ENCODE measurements around the gene CTNNA3. TPM values are rescaled to one million over a fixed set of nuclear protein-coding genes. Genes with fewer than 3 reads are reported as not detected.
"Not testable (repeated sequence)": the region's sequence is repeated elsewhere in the genome, so short reads cannot be mapped to it uniquely, and the experiment has no call there.

The CTNNA3 gene
- total RNA-seq, 1 donor from 2014 or later, result 0.30 TPM

- DNase-seq (ENCODE audit: extremely low spot score, unreplicated experiment), result no peak
- no peak for TF ChIP-seq CTCF (IDR thresholded peaks at IDR 0.05)
- H3K27ac Mint-ChIP-seq (ENCODE audit: unreplicated experiment), result no peak overlapping the region
- no peaks in the 10 kb centered on the region for H3K27me3 Mint-ChIP-seq (ENCODE audit: unreplicated experiment)
- H3K4me3 Mint-ChIP-seq (ENCODE audit: unreplicated experiment), result no peak overlapping the region
- no peaks in the 10 kb centered on the region for H3K36me3 Mint-ChIP-seq (ENCODE audit: unreplicated experiment)
- H3K9me3 Mint-ChIP-seq (ENCODE audit: unreplicated experiment), result no peaks in the 10 kb centered on the region
- peaks cover 4% of the 10 kb centered on the region for H3K4me1 Mint-ChIP-seq (ENCODE audit: unreplicated experiment)
Measured at GRCh38 chr10:66362522-66362921, 1333.5 kb downstream of the CTNNA3 start.

GRCh38 chr10:66353822-66354221 is 1342.2 kb downstream of the CTNNA3 start:
- not testable (repeated sequence) for H3K4me3 Mint-ChIP-seq (ENCODE audit: unreplicated experiment); H3K27ac Mint-ChIP-seq (ENCODE audit: unreplicated experiment); H3K27me3 Mint-ChIP-seq (ENCODE audit: unreplicated experiment); H3K9me3 Mint-ChIP-seq (ENCODE audit: unreplicated experiment); H3K36me3 Mint-ChIP-seq (ENCODE audit: unreplicated experiment); DNase-seq (ENCODE audit: extremely low spot score, unreplicated experiment)
- H3K4me1 Mint-ChIP-seq (ENCODE audit: unreplicated experiment), result peaks cover 22% of the 10 kb centered on the region

GRCh38 chr10:66353422-66353821 is 1342.6 kb downstream of the CTNNA3 start:
- TF ChIP-seq CTCF (IDR thresholded peaks at IDR 0.05), result no peak
- H3K27me3 Mint-ChIP-seq (ENCODE audit: unreplicated experiment), result no peaks in the 10 kb centered on the region
- H3K9me3 Mint-ChIP-seq (ENCODE audit: unreplicated experiment), result no peaks in the 10 kb centered on the region
- H3K4me1 Mint-ChIP-seq (ENCODE audit: unreplicated experiment), result peaks cover 22% of the 10 kb centered on the region
- H3K27ac Mint-ChIP-seq (ENCODE audit: unreplicated experiment), result no peak overlapping the region
- H3K4me3 Mint-ChIP-seq (ENCODE audit: unreplicated experiment), result no peak overlapping the region
- H3K36me3 Mint-ChIP-seq (ENCODE audit: unreplicated experiment), result no peaks in the 10 kb centered on the region
- no peak for DNase-seq (ENCODE audit: extremely low spot score, unreplicated experiment)

- no peak for DNase-seq (ENCODE audit: extremely low spot score, unreplicated experiment)
- Mint-ChIP-seq H3K27ac (ENCODE audit: unreplicated experiment) (no peak overlapping the region), H3K4me1 (ENCODE audit: unreplicated experiment) (peaks cover 22% of the 10 kb centered on the region), H3K4me3 (ENCODE audit: unreplicated experiment) (no peak overlapping the region), H3K36me3 (ENCODE audit: unreplicated experiment) (no peaks in the 10 kb centered on the region), H3K9me3 (ENCODE audit: unreplicated experiment) (peaks cover 17% of the 10 kb centered on the region), H3K27me3 (ENCODE audit: unreplicated experiment) (no peaks in the 10 kb centered on the region)
- no peak for TF ChIP-seq CTCF (IDR thresholded peaks at IDR 0.05)
Measured at GRCh38 chr10:66350622-66351399, 1345.2 kb downstream of the CTNNA3 start.

GRCh38 chr10:66349726-66350125 is 1346.3 kb downstream of the CTNNA3 start:
- Mint-ChIP-seq H3K4me1 (ENCODE audit: unreplicated experiment) (peaks cover 22% of the 10 kb centered on the region), H3K27me3 (ENCODE audit: unreplicated experiment) (no peaks in the 10 kb centered on the region), H3K27ac (ENCODE audit: unreplicated experiment) (no peak overlapping the region), H3K4me3 (ENCODE audit: unreplicated experiment) (no peak overlapping the region), H3K9me3 (ENCODE audit: unreplicated experiment) (peaks cover 17% of the 10 kb centered on the region), H3K36me3 (ENCODE audit: unreplicated experiment) (no peaks in the 10 kb centered on the region)
- TF ChIP-seq CTCF (IDR thresholded peaks at IDR 0.05), result no peak
- no peak for DNase-seq (ENCODE audit: extremely low spot score, unreplicated experiment)
